ENCODE measurements around the gene NCAPD2. TPM values are rescaled to one million over a fixed set of nuclear protein-coding genes. Genes with fewer than 3 reads are reported as not detected.

The NCAPD2 gene
- polyA plus RNA-seq, 1 of the 3 experiments (the other 2 are of a cell fraction), result 46.9 TPM

- no peaks in the 10 kb centered on the region for H4K20me1 ChIP-seq (ENCODE audit: insufficient read depth)
- H3K4me2 ChIP-seq, result no peak overlapping the region
- ChIA-PET POLR2A (no interaction called here), CTCF (interaction anchor here (0.8 kb wide), 1 partner anchor 15 kb away, joined by 3 read pairs; no protein-coding TSS in a partner anchor)
- H2AFZ ChIP-seq (ENCODE audit: low read depth), result no peak overlapping the region
- H3K27ac ChIP-seq (ENCODE audit: low read depth in 2 of 2, low read length in 1 of 2), result no peak overlapping the region
- peaks cover 13% of the 10 kb centered on the region for H3F3A ChIP-seq (replicated peaks; ENCODE audit: insufficient read depth)
- no peaks in the 10 kb centered on the region for H3K27me3 ChIP-seq (ENCODE audit: insufficient read depth)
- no peaks in the 10 kb centered on the region for H3K79me2 ChIP-seq (ENCODE audit: insufficient read depth)
- no peak for DNase-seq
- no peaks in the 10 kb centered on the region for H3K9me3 ChIP-seq
- WGBS (ENCODE audit: low lambda C conversion rate), result 78% methylated on average over 10 of the region's 10 CpGs
- no peaks in the 10 kb centered on the region for H3K9me2 ChIP-seq
- no peaks in the 10 kb centered on the region for H3K4me1 ChIP-seq (ENCODE audit: control insufficient read depth in 1 of 2, insufficient read depth in 2 of 2, low read depth in 1 of 2, low read length in 1 of 2)
- no peak overlapping the region for H3K4me3 ChIP-seq (ENCODE audit: low read depth in 2 of 2, low read length in 1 of 2)
- H3K36me3 ChIP-seq (replicated peaks in 1 of 2; ENCODE audit: control insufficient read depth in 1 of 2, insufficient read depth in 2 of 2, low read length in 1 of 2), result peaks cover 72 to 77% of the 10 kb centered on the region in 2 experiments
- no peak overlapping the region for H3K9ac ChIP-seq
- TF ChIP-seq POLR2AphosphoS5 (IDR thresholded peaks at IDR 0.05; ENCODE audit: low read depth, low read length) (no peak), GATA2 (CRISPR knock-in tag; IDR thresholded peaks at IDR 0.05) (no peak), IRF3 (IDR thresholded peaks at IDR 0.05; ENCODE audit: low read depth, low read length) (no peak), RFX5 (IDR thresholded peaks at IDR 0.05; ENCODE audit: low read length) (no peak), TCF12 (IDR thresholded peaks at IDR 0.05) (no peak), ELF1 (IDR thresholded peaks at IDR 0.05) (no peak), NRF1 (IDR thresholded peaks at IDR 0.05; ENCODE audit: low read depth, low read length) (no peak), EZH2phosphoT487 (IDR thresholded peaks at IDR 0.05; ENCODE audit: borderline replicate concordance, low read depth) (no peak), GABPA (IDR thresholded peaks at IDR 0.05; ENCODE audit: low read depth) (no peak), MEF2A (IDR thresholded peaks at IDR 0.05; ENCODE audit: borderline replicate concordance, low read depth) (no peak), NFIC (IDR thresholded peaks at IDR 0.05; ENCODE audit: borderline replicate concordance) (no peak)
- TF ChIP-seq, protein P1, sequence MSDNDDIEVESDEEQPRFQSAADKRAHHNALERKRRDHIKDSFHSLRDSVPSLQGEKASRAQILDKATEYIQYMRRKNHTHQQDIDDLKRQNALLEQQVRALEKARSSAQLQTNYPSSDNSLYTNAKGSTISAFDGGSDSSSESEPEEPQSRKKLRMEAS (IDR thresholded peaks at IDR 0.05; ENCODE audit: low read depth), result no peak
- TF ChIP-seq, protein P2, sequence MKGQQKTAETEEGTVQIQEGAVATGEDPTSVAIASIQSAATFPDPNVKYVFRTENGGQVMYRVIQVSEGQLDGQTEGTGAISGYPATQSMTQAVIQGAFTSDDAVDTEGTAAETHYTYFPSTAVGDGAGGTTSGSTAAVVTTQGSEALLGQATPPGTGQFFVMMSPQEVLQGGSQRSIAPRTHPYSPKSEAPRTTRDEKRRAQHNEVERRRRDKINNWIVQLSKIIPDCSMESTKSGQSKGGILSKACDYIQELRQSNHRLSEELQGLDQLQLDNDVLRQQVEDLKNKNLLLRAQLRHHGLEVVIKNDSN (IDR thresholded peaks at IDR 0.05; ENCODE audit: borderline replicate concordance, low read depth), result no peak
- TF ChIP-seq, protein P3, sequence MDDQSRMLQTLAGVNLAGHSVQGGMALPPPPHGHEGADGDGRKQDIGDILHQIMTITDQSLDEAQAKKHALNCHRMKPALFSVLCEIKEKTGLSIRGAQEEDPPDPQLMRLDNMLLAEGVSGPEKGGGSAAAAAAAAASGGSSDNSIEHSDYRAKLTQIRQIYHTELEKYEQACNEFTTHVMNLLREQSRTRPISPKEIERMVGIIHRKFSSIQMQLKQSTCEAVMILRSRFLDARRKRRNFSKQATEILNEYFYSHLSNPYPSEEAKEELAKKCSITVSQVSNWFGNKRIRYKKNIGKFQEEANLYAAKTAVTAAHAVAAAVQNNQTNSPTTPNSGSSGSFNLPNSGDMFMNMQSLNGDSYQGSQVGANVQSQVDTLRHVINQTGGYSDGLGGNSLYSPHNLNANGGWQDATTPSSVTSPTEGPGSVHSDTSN (IDR thresholded peaks at IDR 0.05), result no peak
- TF ChIP-seq, protein P4, sequence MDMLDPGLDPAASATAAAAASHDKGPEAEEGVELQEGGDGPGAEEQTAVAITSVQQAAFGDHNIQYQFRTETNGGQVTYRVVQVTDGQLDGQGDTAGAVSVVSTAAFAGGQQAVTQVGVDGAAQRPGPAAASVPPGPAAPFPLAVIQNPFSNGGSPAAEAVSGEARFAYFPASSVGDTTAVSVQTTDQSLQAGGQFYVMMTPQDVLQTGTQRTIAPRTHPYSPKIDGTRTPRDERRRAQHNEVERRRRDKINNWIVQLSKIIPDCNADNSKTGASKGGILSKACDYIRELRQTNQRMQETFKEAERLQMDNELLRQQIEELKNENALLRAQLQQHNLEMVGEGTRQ (IDR thresholded peaks at IDR 0.05; ENCODE audit: borderline replicate concordance, low read depth, low read length), result no peak
Measured at GRCh38 chr12:6522193-6522592, 28.3 kb downstream of the NCAPD2 start.
